ENCODE measurements around the gene ATP8B3. TPM values are rescaled to one million over a fixed set of nuclear protein-coding genes. Genes with fewer than 3 reads are reported as not detected.

The ATP8B3 gene
- total RNA-seq, 1 donor from 2014 or later: 0.11 TPM

DNA sequence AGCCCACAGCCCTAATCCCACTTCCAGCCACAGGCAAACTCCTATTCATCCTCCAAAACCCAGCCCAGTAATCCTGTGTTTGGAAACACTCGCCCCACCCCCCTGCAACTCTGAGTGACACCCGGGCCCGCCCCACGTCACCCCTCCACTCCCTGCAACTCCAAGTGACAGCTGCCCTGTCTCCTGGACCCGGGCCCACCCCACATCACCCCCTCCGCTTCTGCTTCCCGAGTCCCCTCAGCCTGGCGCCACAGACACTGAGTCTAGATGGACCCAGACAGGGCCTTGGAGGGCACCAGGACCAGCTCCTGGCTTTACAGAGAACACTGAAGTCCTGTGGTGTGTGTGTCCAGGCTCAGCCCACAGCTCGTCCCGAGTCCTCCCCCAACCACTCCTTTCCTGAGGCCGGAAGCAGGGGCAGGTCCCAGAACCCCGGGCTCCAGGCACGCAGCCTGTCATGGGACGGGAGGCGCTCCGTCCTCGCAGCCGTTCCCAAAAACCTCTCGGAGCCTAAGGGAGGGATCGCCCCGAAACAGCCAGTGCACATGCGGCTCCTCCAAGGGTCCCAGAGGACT is 28.6 kb upstream of the ATP8B3 start:
- Histone ChIP-seq H3K27me3 (no peaks in the 10 kb centered on the region), H3K4me1 (peaks cover 0 to 18% of the 10 kb centered on the region in 2 donors), H3K36me3 (peaks cover 3 to 8% of the 10 kb centered on the region in 2 donors), H3K27ac (no peak overlapping the region), H3K4me3 (no peak overlapping the region), H3K9me3 (no peaks in the 10 kb centered on the region)
- intact Hi-C loops (cut with DNase I): no loop called here
- TF ChIP-seq CTCF (IDR thresholded peaks at IDR 0.05): no peak
- no peak for DNase-seq (ENCODE audit: low spot score in 2 of 2)

DNA sequence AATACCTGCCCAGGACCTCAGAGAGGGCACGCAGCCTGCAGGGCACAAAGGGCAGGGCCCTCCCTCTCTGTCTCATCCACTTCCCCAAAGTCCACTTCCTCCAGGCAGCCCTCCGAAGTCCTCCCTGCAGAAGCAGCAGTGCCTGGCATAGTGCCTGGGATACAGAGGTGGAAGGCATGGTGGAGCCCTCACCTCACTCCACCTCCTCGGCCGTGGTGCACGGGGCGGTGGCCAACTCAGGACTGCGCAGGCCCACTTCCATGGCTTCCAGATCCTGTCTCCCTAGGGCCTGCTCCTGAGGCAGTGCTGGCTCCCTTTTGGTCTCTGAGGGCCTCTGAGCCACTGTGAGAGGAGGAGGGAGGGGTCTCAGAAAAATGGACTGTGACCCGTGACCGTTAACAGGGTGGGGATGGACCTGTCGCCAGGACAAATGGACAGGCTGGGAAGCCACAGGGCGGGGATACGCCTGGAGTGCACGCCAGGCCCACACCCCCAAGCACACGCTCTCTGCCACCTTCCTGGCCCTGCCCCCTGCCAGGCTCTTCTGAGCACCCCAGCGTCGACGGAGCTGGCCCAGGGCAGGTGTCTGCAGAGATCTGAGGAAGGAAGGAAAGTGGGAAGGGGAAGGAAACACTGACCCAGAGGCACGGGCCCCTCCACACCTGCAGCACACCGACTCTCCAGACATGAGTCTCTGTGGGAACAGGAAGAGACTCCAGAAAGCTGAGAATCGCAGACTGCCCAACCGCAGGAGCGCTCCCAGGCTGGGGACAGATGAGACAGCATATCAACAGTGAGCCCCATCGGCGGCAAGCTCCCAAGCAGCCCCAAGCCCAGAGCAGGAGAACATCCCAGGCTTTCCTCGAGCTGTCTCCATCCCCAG is 27.8 kb upstream of the ATP8B3 start:
- intact Hi-C loops (cut with DNase I): no loop called here
- DNase-seq (ENCODE audit: low spot score in 2 of 2): no peak
- no peak for TF ChIP-seq CTCF (IDR thresholded peaks at IDR 0.05)
- H3K4me3 ChIP-seq: no peak overlapping the region
- no peak overlapping the region for H3K27ac ChIP-seq
- H3K27me3 ChIP-seq: no peaks in the 10 kb centered on the region
- H3K4me1 ChIP-seq: peaks cover 0 to 10% of the 10 kb centered on the region in 2 donors
- peaks cover 0 to 3% of the 10 kb centered on the region in 2 donors for H3K36me3 ChIP-seq
- H3K9me3 ChIP-seq: no peaks in the 10 kb centered on the region

DNA sequence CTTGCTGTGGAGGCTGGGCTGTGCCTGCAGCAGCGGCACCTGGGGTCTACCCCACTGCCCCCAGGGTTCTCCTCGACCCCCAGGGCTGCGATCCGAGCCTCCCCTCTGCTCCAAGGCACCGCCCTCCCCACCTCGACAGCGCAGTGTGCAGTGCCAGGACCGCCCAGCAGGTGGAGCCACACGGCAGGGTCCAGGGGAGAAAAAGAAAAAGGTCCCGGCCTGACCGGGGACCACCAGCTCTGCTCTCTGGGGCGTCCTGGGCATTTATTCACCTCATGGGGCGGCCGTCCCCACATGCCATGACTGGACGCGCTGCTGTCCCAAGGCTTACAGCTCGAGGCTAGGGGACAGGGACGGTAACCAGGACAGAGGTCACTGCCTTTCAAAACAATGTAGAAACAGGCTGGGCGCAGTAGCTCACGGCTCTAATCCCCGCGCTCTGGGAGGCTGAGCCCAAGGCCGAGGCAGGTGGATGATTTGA is 25.6 kb upstream of the ATP8B3 start:
- Histone ChIP-seq H3K9me3 (no peaks in the 10 kb centered on the region), H3K4me3 (no peak overlapping the region), H3K4me1 (no peaks in the 10 kb centered on the region), H3K27ac (no peak overlapping the region), H3K36me3 (no peaks in the 10 kb centered on the region), H3K27me3 (no peaks in the 10 kb centered on the region)
- no peak for DNase-seq (ENCODE audit: low spot score in 2 of 2)
- intact Hi-C loops (cut with DNase I): no loop called here
- peak; percentile 45 to 85 (median 79) for TF ChIP-seq CTCF (IDR thresholded peaks at IDR 0.05)

DNA sequence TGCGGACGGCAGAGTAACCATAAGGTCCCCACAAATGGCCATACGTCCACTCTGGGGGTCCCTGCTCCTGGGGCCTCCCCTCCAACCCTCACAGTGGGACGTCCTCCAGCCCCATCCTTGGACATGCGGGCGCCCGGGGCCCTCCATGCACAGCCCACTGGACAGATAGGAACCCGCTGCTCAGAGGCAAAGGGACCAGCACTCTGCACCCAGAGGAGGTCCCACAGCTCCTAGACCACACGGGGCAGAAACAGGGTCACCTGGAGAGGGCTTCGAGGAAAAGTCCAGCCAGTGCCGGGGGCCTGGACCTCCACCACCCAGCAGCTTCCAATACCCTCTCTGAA is 25.1 kb upstream of the ATP8B3 start:
- Histone ChIP-seq H3K9me3 (no peaks in the 10 kb centered on the region), H3K27me3 (no peaks in the 10 kb centered on the region), H3K4me1 (no peaks in the 10 kb centered on the region), H3K27ac (no peak overlapping the region), H3K4me3 (no peak overlapping the region), H3K36me3 (no peaks in the 10 kb centered on the region)
- DNase-seq (ENCODE audit: low spot score in 2 of 2): no peak
- intact Hi-C loops (cut with DNase I): no loop called here
- no peak for TF ChIP-seq CTCF (IDR thresholded peaks at IDR 0.05)

GRCh38 chr19:1836458-1837221 is 24.6 kb upstream of the ATP8B3 start:
- H3K27me3 ChIP-seq: no peaks in the 10 kb centered on the region

More at GRCh38 chr19:1836458-1837221, 24.6 kb upstream of the ATP8B3 start:
- Histone ChIP-seq H3K4me3 (no peak overlapping the region), H3K27ac (no peak overlapping the region), H3K4me1 (no peaks in the 10 kb centered on the region), H3K36me3 (peaks cover 0 to 3% of the 10 kb centered on the region in 2 donors), H3K9me3 (no peaks in the 10 kb centered on the region)
- intact Hi-C loops (cut with DNase I): no loop called here
- DNase-seq (ENCODE audit: low spot score in 2 of 2): no peak
- TF ChIP-seq CTCF (IDR thresholded peaks at IDR 0.05): no peak

Measured in ascending aorta (tissue), 2 donors.